GM12801 (cell line): Measurements from ENCODE around the gene SLC9A9.

Experiments
- CTCF ChIP-seq: IDR thresholded peaks from one replicate; pipeline ENCODE4 v1.5.1; 2011; ENCODE audit warnings: control low read depth; ENCODE audit not compliant: insufficient read length; ENCODE audit errors: extremely low read depth

Gene SLC9A9

GRCh38 chr3:143574933-143575332 lies 273.3 kb downstream of the SLC9A9 start:
- no peak for TF ChIP-seq CTCF

DNA sequence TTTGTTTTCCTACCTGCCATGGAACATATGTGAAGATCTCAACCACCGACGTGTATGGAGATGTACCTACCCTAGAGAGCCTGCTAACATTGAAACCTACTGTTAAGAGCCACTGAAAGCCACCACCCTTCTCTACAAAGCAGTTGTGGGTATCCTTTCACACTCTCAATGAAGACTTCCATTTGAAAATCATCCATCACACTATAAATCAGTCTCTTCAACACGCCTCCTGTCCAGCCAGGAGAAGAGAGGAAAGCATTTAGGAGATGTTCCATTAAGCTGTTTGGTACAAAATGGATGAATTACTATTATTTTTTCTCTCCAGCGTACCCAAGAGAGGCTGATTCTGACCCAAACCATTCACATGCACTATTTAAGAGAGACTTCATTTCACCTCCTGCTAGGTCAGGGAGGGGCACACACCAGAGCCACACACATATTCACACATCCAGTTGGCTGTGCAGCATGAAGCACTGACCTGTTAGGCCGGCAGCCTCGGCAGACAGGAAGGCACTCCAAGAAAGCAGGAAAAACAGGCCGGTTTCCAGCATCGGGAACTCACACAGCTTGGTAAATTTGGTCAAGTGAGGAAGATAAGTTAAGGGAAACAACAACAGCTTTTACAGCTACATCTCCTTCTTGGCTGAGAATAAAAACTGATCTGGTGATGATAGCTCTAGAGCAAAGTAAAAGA lies 274.5 kb downstream of the SLC9A9 start:
- TF ChIP-seq CTCF = no peak

DNA sequence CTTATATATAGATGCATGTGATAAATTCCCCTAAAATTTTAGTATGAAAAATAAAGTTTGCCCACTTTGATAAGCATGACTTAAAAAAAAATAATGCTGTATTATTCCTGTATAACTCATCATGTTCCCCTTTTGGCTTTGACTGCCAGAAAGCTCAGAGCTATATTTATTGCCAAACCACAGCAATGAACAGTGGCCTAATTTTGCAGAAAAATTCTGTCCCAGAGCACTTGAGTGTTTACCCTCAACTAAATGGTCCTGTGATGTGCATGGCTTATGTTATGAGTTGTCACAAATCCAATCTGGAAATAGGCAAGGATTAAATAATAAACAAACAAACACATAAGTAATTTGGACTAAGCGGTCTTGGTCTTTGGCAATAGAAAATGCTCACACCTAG lies 276.7 kb downstream of the SLC9A9 start:
- no peak for TF ChIP-seq CTCF

DNA sequence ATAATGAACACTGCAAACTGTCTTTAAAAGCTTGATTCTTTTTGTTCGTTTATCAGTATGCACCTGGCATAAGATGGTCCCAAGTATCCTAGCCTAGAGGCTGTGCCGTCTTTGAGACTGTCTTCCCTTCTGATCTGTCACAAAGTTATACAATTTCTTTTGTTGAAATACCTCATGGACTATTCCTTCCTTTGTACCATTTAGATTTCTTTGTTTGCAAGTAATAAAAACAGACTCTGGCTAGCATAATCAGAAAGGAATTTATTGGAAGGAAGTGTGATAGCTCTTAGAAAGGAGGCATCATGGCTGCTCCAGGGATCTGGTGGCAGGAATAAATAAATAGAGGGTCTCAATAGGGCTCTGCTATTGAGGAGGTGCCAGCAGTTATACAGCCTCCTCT lies 280.4 kb downstream of the SLC9A9 start:
- TF ChIP-seq CTCF = no peak

DNA sequence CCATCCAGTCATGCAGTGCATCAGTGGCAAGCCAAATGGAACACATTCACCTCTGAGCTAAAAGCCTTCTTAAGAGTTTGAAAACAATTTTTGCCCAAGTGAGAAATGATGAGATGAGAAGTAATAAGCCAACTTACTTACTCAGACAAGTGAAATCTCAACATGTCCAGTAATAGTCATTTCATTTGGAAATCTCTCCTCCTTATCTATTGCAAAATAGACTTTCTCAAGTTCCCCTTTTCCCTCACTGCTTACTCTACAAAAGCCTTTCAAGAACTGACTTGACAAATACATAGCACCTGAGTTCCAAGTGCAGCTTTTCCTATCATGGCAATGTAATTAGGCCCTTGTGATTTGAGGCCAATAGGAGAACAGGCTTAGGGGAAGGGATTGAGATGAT lies 282.3 kb downstream of the SLC9A9 start:
- no peak for TF ChIP-seq CTCF

GRCh38 chr3:143563786-143564185 lies 284.5 kb downstream of the SLC9A9 start:
- no peak for TF ChIP-seq CTCF

DNA sequence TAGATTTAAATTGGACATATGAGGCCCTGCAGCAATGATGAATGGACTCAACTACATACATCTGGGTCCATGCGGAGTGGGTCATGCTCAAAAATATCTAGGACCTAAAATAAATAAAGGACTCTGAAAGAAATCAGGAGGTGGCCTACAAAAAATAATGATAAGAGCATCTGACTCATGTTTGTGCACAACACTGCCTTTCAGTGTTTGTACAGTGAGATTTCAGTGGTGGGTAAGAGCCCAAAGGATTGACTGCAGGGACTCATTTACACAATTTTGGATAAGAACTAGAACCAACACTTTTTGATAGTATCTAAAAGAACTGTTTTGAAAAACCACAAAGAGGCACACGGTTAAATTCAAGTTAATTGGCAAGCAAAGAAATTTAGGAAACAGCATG lies 285.5 kb downstream of the SLC9A9 start:
- TF ChIP-seq CTCF = no peak

DNA sequence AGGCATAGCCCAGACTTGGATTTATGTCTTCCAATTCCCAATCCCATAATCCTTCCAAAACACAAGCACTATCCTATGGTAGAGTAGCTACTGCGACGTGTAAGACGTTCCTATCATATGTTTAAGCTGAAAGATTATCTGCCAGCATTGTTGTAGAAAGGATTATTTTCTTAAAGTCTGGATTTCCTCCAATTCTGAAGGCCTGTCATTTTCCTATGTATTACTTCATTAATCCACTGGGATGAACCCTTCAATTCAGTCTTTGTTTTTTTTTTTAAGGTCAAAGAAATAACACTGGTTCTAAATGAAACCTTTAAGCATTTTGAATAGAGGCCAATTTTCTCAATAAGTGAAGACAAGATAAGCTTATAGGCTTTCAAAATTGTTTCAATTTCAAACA lies 289.0 kb downstream of the SLC9A9 start:
- no peak for TF ChIP-seq CTCF
